Kidney tubule cell (primary cell): ENCODE measurements around the gene LRFN3.
"Not testable (repeated sequence)": the region's sequence is repeated elsewhere in the genome, so short reads cannot be mapped to it uniquely, and the experiment has no call there.

ENCODE experiments used
- DNase-seq: peaks from one replicate; pipeline ENCODE4 v3.0.0-alpha.2; 2018; ENCODE audit warnings: low spot score

The LRFN3 gene

GRCh38 chr19:35939307-35940077 lies 3.3 kb downstream of the LRFN3 start:
- DNase-seq: no peak

DNA sequence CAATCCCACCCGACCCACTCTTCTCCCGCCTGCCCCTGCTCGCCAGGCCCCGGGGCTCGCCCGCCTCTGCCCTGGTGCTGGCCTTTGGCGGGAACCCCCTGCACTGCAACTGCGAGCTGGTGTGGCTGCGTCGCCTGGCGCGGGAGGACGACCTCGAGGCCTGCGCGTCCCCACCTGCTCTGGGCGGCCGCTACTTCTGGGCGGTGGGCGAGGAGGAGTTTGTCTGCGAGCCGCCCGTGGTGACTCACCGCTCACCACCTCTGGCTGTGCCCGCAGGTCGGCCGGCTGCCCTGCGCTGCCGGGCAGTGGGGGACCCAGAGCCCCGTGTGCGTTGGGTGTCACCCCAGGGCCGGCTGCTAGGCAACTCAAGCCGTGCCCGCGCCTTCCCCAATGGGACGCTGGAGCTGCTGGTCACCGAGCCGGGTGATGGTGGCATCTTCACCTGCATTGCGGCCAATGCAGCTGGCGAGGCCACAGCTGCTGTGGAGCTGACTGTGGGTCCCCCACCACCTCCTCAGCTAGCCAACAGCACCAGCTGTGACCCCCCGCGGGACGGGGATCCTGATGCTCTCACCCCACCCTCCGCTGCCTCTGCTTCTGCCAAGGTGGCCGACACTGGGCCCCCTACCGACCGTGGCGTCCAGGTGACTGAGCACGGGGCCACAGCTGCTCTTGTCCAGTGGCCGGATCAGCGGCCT lies 4.1 kb downstream of the LRFN3 start:
- no peak for DNase-seq

DNA sequence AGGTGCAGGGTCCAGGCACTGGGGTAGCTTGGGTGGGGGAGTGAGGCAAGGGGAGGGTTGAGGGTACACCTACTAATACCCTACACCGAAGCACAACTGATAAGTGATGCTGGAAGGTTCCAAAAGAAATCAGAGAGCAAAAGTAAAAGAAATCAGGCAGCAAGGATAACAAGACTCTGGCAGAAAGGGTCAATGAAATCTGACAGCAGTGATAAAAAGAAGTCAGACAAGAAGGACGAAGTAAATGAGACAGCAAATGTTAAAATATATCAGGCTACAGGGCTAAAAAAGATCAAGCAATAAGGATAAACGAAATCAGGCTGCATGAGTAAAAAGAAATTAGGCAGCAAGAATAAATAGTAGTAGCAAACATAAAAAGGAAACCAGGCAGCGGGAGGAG lies 4.7 kb downstream of the LRFN3 start:
- DNase-seq: no peak

DNA sequence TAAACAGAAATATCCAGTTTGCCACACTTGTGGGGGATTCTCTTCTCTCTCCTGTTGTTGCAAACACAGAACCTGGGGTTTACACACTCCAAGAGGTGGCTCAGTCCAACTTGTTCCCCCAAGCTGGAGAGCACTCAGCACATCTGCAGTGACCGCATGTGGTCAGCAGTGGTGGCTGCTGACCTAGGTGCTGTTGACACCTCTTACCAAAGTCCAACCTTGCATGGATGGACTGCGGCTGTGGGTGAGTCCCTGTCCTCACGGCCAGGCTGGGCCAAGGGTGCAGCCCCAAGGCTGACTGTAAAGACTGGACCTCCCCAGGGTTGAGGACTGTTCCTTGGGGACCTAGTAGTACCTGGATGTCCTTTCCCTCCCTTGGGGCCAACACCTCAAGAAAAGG lies 6.1 kb downstream of the LRFN3 start:
- DNase-seq: no peak

- DNase-seq: no peak
Observed at GRCh38 chr19:35943321-35944301, 7.4 kb downstream of the LRFN3 start.

DNA sequence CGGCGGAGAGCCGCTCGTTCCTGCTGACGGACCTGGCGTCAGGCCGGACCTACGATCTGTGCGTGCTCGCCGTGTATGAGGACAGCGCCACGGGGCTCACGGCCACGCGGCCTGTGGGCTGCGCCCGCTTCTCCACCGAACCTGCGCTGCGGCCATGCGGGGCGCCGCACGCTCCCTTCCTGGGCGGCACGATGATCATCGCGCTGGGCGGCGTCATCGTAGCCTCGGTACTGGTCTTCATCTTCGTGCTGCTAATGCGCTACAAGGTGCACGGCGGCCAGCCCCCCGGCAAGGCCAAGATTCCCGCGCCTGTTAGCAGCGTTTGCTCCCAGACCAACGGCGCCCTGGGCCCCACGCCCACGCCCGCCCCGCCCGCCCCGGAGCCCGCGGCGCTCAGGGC lies 8.4 kb downstream of the LRFN3 start:
- no peak for DNase-seq

GRCh38 chr19:35945121-35945790 lies 9.1 kb downstream of the LRFN3 start:
- DNase-seq: no peak

DNA sequence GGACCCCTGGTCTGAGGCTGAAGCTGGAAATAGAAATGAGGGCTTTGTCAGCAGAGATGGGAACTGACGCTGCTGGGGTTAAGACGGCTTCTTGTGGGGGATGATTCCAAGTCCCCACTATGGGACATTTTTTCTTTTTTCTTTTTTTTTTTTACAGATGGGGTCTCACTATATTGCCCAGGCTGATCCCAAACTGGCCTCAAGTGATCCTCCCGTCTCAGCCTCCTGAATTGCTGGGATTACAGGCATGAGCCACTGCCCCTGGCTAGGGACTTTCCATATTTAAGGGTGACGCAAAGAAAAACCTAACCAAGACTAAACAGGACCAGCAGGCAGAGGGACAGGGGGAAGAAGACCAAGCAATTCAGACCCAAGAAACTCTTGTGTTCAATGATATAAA lies 10.0 kb downstream of the LRFN3 start:
- DNase-seq: no peak

DNA sequence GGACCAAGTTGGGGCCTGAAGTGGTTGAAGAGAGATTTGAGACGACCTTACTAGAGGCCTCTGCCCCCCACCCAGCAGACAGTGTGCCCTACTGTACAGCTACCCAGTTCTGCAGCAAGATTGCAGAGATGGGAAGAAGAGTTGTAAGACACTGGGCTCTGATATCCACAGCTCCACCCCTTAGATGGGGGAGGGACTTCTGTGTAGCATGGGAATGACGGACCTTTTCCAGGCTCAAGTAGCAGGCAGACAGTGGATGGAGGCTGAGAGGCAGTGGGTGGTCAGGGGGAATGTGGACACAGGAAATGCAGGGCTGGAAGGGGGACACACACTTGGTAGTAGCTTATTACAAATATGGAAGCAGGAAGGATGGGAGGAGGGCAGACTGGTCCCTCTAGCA lies 13.0 kb downstream of the LRFN3 start:
- no peak for DNase-seq

GRCh38 chr19:35955881-35956634 lies 19.9 kb downstream of the LRFN3 start:
- DNase-seq: no peak

- DNase-seq: not testable (repeated sequence)
Observed at GRCh38 chr19:35957411-35957810, 21.2 kb downstream of the LRFN3 start.

- DNase-seq: no peak
Observed at GRCh38 chr19:35958660-35959039, 22.5 kb downstream of the LRFN3 start.

DNA sequence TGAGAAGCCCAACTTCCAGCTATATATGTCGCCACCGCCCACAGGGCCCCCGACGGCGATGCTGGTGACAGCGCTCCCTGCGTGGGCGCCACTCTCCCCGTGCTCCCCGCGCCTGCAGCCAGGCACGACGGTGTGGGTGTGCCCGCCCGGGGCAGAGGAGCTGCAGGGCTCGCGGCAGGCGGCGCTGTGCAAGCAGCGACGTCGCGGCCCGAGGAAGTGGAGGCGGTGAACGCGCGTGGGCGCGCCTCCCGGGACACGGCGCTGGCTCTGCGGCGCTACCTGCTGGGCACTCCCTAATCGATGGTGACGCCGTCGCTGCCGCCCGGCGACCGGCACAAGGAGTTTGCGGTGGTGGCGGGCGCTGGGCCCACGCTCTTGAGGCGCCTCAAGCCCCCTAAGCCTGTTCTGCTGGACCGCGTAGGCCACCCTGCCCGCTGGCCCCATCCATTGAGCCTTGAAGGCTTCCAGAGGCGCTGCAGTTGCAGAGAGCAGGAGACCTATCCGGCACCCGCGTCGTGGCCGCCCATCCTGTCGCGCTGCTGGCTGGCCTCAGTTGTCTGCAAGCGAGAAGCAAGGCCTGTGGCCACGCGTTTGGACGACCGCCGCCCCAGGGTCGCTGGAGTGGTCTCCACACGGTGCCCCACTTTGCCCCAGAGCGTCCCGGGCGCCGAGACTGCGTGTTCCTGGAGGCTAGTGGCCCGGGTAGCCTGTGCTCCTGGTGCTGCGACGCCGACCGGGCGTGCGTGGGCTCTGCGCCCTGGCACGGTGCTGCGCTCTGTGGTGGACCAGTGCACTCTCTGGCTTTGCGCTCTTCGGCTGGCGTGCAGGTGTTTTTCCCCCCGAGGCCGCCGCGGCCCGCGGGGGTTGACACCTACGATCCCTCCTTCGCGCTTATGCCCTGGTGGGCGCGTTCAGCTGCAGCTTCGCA lies 23.1 kb downstream of the LRFN3 start:
- no peak for DNase-seq

DNA sequence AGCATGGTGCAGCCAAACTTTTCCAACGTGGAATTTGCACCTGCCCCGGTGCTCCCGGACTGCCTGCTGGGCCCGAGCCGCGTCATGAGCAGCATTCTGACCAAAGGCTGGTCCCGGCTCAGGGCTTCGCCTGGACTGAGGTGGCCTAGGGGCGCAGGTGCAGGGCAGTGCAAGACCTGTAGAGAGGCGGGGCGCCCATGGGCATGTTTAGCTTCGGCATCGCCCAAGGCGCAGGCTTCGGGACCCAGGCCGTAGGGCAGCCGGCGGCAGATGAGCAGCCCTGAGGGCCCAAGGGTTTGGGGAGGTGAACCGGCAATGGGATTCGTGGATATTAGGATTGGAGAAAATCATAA lies 23.8 kb downstream of the LRFN3 start:
- DNase-seq: no peak

GRCh38 chr19:35960432-35960972 lies 24.3 kb downstream of the LRFN3 start:
- DNase-seq: no peak

- peak; percentile 47 for DNase-seq
Observed at GRCh38 chr19:35963514-35963913, 27.3 kb downstream of the LRFN3 start.

- no peak for DNase-seq
Observed at GRCh38 chr19:35966771-35967170, 30.6 kb downstream of the LRFN3 start.

GRCh38 chr19:35973487-35973886 lies 37.3 kb downstream of the LRFN3 start:
- no peak for DNase-seq

DNA sequence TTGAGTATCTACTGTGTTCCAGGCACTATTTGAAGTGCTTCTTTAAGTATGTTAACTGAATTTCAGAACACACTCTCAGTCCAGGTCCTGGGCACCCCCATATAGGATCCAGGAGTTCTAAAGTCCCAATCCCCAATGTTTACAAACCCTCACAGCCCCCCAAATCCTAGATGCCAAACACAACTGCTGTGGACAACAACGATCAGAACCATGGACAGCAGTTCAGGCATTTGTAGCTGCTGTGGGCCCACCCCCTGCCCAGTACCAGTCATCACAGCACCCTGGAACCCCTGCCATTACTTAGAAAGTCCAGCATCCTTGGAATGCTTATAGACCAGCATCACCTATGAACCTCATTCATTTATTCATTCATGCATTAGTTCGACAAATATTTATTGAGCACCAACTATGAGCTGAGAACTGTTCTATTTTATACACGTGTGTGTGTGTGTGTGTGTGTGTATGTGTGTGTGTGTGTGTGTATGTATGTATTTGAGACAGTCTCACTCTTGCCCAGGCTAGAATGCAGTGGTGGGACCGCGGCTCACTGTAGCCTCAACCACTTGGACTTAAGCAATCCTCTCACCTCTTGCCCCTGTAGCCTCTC lies 39.5 kb downstream of the LRFN3 start:
- DNase-seq: no peak
